Muscle of arm (tissue), 12 donors: ENCODE measurements around the gene RIMKLB. TPM values are rescaled to one million over a fixed set of nuclear protein-coding genes. Genes with fewer than 3 reads are reported as not detected.
A peak's percentile ranks its signal among the peaks of the same experiment; 100 is the strongest.
"Not testable (repeated sequence)": the region's sequence is repeated elsewhere in the genome, so short reads cannot be mapped to it uniquely, and the experiment has no call there.

ENCODE experiments used
- DNase-seq: peaks from one replicate; pipeline ENCODE4 v3.0.0-alpha.2; 2013
- polyA plus RNA-seq, 12 donors: library from polyadenylated mRNA; unstranded; fragments of 120-200 nt; gene quantifications; one replicate each; pipeline ENCODE4 v1.2.1, GENCODE V29; 2013; ENCODE audit not compliant: insufficient read length in 12 of 12

RIMKLB gene
- polyA plus RNA-seq, 12 donors, result 62.0 to 142 (median 97.8) TPM; not detected in 1

- peak; percentile 81 for DNase-seq
Measured at GRCh38 chr12:8687846-8688601, 9.8 kb upstream of the RIMKLB start.

DNA sequence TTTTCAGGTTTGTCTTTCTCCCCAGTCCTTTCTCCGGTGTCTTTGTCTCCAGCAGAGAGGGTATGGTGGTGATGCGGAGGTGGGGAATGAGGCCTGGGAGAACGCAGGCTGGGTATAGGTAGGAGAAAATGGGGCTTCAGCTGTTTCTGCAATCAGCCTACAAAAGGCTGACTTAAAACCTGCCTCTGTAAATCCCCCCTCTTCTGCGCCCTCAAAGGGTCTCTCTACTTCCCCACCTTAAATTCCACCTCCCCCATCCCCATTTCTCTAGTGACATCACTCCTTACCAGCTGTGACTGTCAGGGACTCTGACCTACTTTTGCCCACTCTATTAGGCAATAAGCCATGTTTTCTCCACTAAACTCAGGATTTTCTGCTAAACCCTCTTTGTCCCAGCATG lies 8.1 kb upstream of the RIMKLB start:
- DNase-seq, result no peak

GRCh38 chr12:8692573-8692972 lies 5.2 kb upstream of the RIMKLB start:
- DNase-seq, result peak; percentile 79

DNA sequence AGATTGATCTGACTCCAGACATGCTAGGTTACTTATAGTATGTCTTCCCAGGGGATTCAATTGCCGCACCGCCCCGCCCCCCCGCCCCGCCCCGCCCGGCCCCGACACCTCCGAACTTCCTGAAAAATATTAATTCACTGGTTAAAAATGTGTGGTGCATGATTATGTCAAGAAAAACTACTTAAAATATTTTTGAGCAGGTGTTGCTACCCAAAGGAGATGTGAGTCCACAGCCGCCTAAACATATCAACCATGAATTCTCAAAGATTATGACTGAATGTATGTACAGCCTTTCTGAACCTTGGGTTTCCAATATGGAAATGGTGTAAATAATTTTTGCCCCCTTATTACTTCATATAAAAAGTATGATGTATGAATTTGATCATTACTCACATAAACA lies 2.7 kb upstream of the RIMKLB start:
- no peak for DNase-seq

DNA sequence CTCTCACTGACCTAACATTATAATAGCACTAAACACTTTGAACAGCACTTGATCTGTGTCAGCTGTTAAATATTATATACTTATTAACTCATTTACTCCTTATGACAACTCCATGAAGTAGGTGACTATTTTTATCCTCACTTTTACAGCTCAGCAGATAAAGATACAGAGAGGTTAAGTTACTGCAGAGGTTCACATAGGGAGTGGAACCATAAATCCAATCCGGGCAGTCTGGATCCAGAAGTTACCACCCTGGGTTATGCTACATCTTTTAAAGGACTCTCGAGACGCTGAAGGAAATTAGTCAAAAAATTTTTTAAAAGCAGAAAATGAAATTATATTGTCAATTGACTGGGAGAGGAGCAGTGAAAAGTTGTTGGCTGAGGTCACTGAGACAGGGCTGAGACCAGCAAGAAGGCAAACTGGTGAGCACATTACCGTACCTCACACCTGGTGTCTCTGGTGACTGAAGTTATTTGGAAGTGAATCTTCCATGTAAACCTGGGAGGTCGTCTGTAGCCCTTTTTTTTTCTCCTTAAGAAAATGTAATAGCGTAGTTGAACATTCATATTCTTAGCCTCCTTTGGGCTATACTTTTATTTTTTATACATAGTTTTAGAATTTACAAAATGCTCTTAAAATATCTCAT lies 1.2 kb upstream of the RIMKLB start:
- DNase-seq, result no peak

- DNase-seq, result no peak
Measured at GRCh38 chr12:8697120-8697475, 693 bp upstream of the RIMKLB start.

GRCh38 chr12:8698132-8698851 lies 501 bp downstream of the RIMKLB start:
- DNase-seq, result peak; percentile 64

DNA sequence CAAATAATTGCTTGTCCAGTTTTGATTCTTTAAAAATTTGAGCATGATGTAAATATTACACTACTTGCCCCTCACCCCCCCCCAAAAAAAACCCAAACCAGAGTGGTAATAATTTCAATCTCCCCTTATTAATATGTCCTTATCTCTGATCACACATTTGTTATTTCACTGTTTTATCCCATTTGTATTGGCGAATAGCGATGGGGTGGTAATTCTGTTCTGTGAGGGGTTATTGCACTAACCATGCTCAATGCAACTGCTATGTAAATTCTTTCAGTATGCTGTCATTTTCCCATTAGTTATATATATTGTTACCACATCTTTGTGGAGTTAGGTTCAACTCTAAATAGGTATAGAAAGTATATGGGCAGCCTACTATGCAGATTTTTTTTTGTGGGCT lies 1.1 kb downstream of the RIMKLB start:
- DNase-seq, result no peak

DNA sequence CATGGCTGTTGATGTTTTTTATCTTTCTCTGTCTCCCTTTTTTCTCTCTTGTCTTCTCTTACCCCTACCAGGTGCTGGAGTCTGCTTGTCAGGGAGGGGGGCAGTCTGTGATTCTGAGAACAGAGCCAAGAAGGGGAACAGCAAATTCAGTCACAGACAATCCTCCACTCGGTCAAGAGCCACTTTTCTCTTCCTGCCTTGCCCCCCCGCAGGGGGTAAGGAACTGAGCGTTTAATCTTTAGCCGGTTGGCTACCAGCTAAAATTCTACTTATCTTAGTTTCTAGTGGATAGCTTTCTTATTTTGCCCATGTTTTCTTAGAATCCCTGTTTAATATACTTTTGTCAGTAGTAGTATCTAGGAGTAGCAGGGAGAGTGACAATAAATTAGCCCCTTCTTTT lies 1.9 kb downstream of the RIMKLB start:
- no peak for DNase-seq

DNA sequence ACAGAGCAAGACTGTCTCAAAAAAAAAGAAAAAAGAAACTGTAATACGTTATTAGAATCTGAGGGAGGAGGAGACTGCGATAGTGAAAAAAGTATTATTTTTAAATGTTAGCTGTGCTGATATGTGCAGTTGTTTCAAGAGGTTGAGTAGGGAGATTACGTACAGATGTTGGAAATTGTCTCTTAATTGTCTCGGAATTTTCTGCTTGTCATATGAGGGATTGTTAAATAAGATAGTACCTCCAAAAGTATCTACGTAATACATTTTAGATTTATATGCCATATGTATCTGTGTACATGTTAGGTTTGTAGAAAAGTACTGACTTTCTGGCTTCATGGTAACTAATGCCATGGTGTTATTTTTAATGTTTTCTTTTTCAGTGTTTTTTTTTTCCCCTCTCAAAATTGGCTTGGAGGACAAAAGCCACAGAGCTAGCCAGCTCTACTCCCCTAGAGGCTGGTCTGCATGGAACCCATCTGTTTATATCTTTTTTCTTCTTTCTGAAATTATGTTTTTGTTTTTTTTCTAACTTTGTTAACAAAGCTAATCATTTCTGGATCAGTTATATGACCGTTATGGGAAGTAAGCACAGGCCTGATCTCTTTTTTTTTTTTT lies 3.4 kb downstream of the RIMKLB start:
- peak; percentile 59 for DNase-seq

- DNase-seq, result no peak
Measured at GRCh38 chr12:8702159-8702558, 4.4 kb downstream of the RIMKLB start.

- no peak for DNase-seq
Measured at GRCh38 chr12:8709124-8709830, 11.5 kb downstream of the RIMKLB start.

GRCh38 chr12:8712572-8712971 lies 14.8 kb downstream of the RIMKLB start:
- no peak for DNase-seq

DNA sequence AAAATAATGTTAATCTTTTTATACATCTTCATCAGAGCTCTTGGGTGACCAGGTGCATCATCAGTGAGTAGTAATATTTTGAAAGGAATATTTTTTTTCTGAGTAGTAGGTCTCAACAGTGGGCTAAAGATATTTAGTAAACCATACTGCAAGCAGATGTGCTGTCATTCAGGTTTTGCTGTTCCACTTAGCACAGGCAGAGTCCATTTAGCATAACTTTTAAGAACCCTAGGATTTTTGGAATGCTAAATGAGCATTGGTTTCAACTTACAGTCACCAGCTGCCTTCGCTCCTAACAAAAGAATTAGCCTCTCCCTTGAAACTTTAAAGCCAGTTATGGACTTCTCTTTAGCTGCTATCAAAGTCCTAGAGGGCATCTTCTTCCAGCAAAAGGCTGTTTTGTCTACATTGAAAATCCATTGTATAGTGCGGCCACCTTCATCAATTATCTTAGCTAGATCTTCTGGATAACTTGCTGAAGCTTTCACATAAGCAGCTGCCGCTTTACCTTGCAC lies 24.6 kb downstream of the RIMKLB start:
- no peak for DNase-seq

DNA sequence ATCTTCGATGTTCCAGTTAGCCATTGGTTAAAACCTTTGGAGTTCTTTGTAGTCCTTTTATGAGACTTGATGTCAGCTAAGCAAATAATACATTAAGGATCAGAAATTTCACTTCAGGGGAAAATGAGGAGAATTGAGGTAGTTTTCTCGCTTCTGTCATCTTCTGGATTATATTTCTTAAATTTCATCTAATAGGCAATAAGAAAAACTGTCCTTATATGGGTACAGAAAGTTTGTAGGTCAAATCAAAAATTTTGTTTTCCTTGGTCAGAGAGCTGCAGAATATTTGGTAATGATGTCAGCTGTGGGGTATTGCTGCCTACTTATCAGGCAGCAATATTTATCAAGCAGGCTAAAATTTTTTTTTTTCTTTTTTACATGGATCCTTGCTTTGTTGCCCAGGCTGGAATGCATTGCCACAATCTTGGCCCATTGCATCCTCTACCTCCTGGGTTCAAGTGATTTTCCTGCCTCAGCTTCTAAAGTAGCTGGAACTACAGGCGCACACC lies 37.1 kb downstream of the RIMKLB start:
- no peak for DNase-seq

GRCh38 chr12:8742501-8742900 lies 44.7 kb downstream of the RIMKLB start:
- no peak for DNase-seq

GRCh38 chr12:8743121-8743520 lies 45.3 kb downstream of the RIMKLB start:
- DNase-seq, result not testable (repeated sequence)

DNA sequence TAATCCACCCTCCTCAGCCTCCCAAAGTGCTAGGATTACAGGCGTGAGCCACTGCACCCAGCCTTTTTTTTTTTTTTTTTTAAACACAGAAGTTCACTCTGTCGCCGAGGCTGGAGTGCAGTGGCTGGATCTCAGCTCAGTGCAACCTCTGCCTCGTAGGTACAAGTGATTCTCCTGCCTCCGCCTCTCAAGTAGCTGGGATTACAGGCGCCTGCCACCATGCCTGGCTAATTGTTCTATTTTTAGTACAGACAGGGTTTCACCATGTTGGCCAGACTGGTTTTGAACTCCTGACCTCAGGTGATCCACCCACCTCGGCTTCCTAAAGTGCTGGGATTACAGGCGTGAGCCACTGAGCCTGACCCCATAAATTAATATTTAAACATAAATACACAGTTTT lies 47.8 kb downstream of the RIMKLB start:
- DNase-seq, result not testable (repeated sequence)

DNA sequence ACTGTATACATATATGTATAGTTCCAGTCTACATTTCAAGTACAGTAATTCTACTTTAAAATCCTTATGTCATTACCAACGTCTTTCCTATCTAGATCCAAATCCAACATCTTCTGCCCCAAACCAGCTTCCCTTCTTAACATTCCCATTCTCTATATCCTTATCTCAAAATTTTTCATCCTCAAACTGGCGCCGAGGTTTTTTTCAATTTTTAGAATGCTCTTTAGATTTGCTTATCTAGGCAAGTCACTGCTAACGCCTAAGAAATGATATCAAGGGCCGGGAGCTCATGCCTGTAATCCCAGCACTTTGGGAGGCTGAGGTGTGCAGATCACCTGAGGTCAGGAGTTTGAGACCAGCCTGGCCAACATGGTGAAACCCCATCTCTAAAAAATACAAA lies 48.3 kb downstream of the RIMKLB start:
- DNase-seq, result no peak

GRCh38 chr12:8760076-8760475 lies 62.3 kb downstream of the RIMKLB start:
- not testable (repeated sequence) for DNase-seq

DNA sequence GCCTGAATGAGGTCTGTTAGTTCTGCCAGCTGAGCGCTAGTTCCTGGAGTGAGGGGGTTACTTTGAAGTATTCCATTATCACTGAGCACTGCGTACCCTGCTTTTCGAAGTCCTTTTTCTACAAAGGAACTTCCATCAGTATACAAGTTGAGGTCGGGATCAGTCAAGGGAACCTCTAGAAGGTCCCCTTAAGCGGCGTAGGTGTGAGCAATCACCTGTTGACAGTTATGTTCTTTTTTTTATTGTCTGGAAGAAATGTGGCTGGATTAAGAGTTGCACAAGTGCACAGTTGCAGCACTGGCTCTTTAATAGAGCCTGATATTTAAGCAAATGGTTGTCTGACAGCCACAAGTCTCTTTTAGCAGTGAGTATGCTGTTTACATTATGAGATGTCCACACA lies 64.9 kb downstream of the RIMKLB start:
- not testable (repeated sequence) for DNase-seq
